Neural crest cell (in vitro differentiated cells): Measurements from ENCODE around the gene SPATA17. TPM values are rescaled to one million over a fixed set of nuclear protein-coding genes. Genes with fewer than 3 reads are reported as not detected.

Experiments
- DNase-seq: peaks from one replicate; pipeline ENCODE4 v3.0.0; 2021; ENCODE audit warnings: low read depth, mixed read lengths, low spot score
- H3K27ac Mint-ChIP-seq: one replicate; pipeline ENCODE4 v1.8.0; 2021; ENCODE audit warnings: mild to moderate bottlenecking, mixed read lengths; ENCODE audit not compliant: unreplicated experiment
- H3K27me3 Mint-ChIP-seq: 2 replicates; pipeline ENCODE4 v1.8.0; 2021; ENCODE audit warnings: low read depth, mild to moderate bottlenecking, mixed read lengths
- H3K36me3 Mint-ChIP-seq: 2 replicates; pipeline ENCODE4 v1.8.0; 2021; ENCODE audit warnings: low read depth, mild to moderate bottlenecking, mixed read lengths
- H3K4me1 Mint-ChIP-seq: 2 replicates; pipeline ENCODE4 v1.8.0; 2021; ENCODE audit warnings: mixed read lengths
- H3K4me3 Mint-ChIP-seq: one replicate; pipeline ENCODE4 v1.8.0; 2021; ENCODE audit warnings: mild to moderate bottlenecking, mixed read lengths
- H3K9me3 Mint-ChIP-seq: 2 replicates; pipeline ENCODE4 v1.8.0; 2021; ENCODE audit warnings: mixed read lengths
- CTCF ChIP-seq: fragments of 200-600 bp; sonication (generic); conservative IDR thresholded peaks from 2 replicates; pipeline ENCODE4 v1.5.0; 2021; ENCODE audit warnings: antibody characterized with exemption, mild to moderate bottlenecking
- total RNA-seq: library from RNA; stranded (reverse); gene quantifications from 2 replicates; pipeline ENCODE4 v1.2.1, GENCODE V29; 2021

SPATA17 gene
- total RNA-seq, 1 donor from 2014 or later, result 1.7 TPM

- H3K4me1 Mint-ChIP-seq, result no peaks in the 10 kb centered on the region
- no peak overlapping the region for H3K4me3 Mint-ChIP-seq
Observed at GRCh38 chr1:217602380-217602779, 28.8 kb upstream of the SPATA17 start.

GRCh38 chr1:217605390-217605789 lies 25.8 kb upstream of the SPATA17 start:
- no peak overlapping the region for H3K27ac Mint-ChIP-seq
- H3K4me1 Mint-ChIP-seq, result no peaks in the 10 kb centered on the region
- peaks cover 12% of the 10 kb centered on the region for H3K36me3 Mint-ChIP-seq
- H3K9me3 Mint-ChIP-seq, result no peaks in the 10 kb centered on the region
- TF ChIP-seq CTCF, result no peak
- H3K27me3 Mint-ChIP-seq, result no peaks in the 10 kb centered on the region
- no peak for DNase-seq
- no peak overlapping the region for H3K4me3 Mint-ChIP-seq

More at GRCh38 chr1:217602380-217602779, 28.8 kb upstream of the SPATA17 start:
- Mint-ChIP-seq H3K27ac (no peak overlapping the region), H3K36me3 (peaks cover 4% of the 10 kb centered on the region), H3K9me3 (no peaks in the 10 kb centered on the region), H3K27me3 (no peaks in the 10 kb centered on the region)
- TF ChIP-seq CTCF, result no peak
- DNase-seq, result no peak

- no peaks in the 10 kb centered on the region for H3K9me3 Mint-ChIP-seq
- H3K27me3 Mint-ChIP-seq, result no peaks in the 10 kb centered on the region
- no peak overlapping the region for H3K27ac Mint-ChIP-seq
- H3K36me3 Mint-ChIP-seq, result peaks cover 4% of the 10 kb centered on the region
- no peak for DNase-seq
- H3K4me1 Mint-ChIP-seq, result peaks cover 3% of the 10 kb centered on the region
- no peak overlapping the region for H3K4me3 Mint-ChIP-seq
- no peak for TF ChIP-seq CTCF
Observed at GRCh38 chr1:217614200-217614712, 16.9 kb upstream of the SPATA17 start.

- Mint-ChIP-seq H3K27me3 (no peaks in the 10 kb centered on the region), H3K4me3 (no peak overlapping the region), H3K9me3 (no peaks in the 10 kb centered on the region), H3K4me1 (peaks cover 3% of the 10 kb centered on the region), H3K27ac (no peak overlapping the region), H3K36me3 (peaks cover 12% of the 10 kb centered on the region)
- no peak for DNase-seq
- TF ChIP-seq CTCF, result no peak
Observed at GRCh38 chr1:217617126-217617525, 14.0 kb upstream of the SPATA17 start.

GRCh38 chr1:217620814-217621213 lies 10.3 kb upstream of the SPATA17 start:
- H3K36me3 Mint-ChIP-seq, result peaks cover 12% of the 10 kb centered on the region
- H3K27ac Mint-ChIP-seq, result no peak overlapping the region
- peaks cover 6% of the 10 kb centered on the region for H3K4me1 Mint-ChIP-seq
- TF ChIP-seq CTCF, result no peak
- H3K4me3 Mint-ChIP-seq, result no peak overlapping the region
- no peak for DNase-seq
- no peaks in the 10 kb centered on the region for H3K27me3 Mint-ChIP-seq
- H3K9me3 Mint-ChIP-seq, result no peaks in the 10 kb centered on the region
